ENCODE measurements around the gene TP53INP2.

The TP53INP2 gene

DNA sequence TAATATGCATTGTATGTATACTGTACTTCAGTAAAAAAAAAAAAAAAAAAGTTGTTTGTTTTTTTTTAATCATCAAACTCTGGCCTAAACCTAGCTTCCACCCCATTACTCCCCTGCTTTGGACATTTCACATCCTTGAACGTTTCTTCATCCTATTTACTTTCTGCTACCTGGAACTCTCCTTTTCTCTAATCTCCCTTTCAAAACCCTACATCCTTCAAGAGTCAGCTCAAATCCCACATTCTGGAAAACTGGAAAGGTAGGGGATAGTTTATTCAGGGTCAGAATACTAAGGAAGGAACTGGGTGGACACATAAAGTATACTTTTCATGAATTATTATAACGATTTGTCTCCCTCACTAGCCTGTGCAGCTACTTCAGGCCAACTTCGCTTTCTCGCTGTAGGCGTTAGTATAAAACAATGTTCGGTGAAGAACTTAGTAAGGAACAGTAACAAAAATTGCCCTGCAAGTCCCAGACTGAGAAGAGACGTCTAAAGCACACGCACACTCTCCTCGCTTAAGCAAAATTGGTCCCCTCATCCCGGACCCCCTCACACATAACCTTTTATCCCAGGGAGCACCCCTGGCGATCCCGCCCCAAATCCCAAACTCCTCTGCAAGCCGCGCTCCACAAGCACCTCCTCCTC lies 28.0 kb upstream of the TP53INP2 start:
- H3K36me3 ChIP-seq (ENCODE audit: insufficient read depth, low read length) = no peaks in the 10 kb centered on the region; the same call in 1 of the 2 replicates
- peak overlapping the region; percentile 98 for H2AFZ ChIP-seq (ENCODE audit: low read depth, low read length)
- ATAC-seq (ENCODE audit: insufficient read depth, low read depth) (no peak), DNase-seq (no peak)
- H4K20me1 ChIP-seq (ENCODE audit: insufficient read depth, low read length) = peaks cover 7% of the 10 kb centered on the region; the same call in 1 of the 2 replicates
- H3K9me3 ChIP-seq (ENCODE audit: insufficient read depth, low read length, severe bottlenecking) = no peaks in the 10 kb centered on the region
- H3K4me2 ChIP-seq (ENCODE audit: insufficient read depth, low read length) = peak overlapping the region; percentile 69
- H3K9ac ChIP-seq (ENCODE audit: low read depth, low read length) = peak overlapping the region; percentile 74
- H3K4me3 ChIP-seq (ENCODE audit: low read depth in 1 of 2, low read length in 2 of 2) = peak overlapping the region; percentile 90 to 98
- no peaks in the 10 kb centered on the region for H3K27me3 ChIP-seq (ENCODE audit: insufficient read depth, low read length, poor library complexity)
- H3K79me2 ChIP-seq (ENCODE audit: insufficient read depth, low read length) = peaks cover 61% of the 10 kb centered on the region
- peak overlapping the region; percentile 67 for H3K27ac ChIP-seq (ENCODE audit: low read length)
- no peak for TF ChIP-seq EZH2 (IDR thresholded peaks at IDR 0.05; ENCODE audit: borderline replicate concordance, low read depth, low read length, severe bottlenecking)
- TF ChIP-seq, protein P1, sequence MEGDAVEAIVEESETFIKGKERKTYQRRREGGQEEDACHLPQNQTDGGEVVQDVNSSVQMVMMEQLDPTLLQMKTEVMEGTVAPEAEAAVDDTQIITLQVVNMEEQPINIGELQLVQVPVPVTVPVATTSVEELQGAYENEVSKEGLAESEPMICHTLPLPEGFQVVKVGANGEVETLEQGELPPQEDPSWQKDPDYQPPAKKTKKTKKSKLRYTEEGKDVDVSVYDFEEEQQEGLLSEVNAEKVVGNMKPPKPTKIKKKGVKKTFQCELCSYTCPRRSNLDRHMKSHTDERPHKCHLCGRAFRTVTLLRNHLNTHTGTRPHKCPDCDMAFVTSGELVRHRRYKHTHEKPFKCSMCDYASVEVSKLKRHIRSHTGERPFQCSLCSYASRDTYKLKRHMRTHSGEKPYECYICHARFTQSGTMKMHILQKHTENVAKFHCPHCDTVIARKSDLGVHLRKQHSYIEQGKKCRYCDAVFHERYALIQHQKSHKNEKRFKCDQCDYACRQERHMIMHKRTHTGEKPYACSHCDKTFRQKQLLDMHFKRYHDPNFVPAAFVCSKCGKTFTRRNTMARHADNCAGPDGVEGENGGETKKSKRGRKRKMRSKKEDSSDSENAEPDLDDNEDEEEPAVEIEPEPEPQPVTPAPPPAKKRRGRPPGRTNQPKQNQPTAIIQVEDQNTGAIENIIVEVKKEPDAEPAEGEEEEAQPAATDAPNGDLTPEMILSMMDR (IDR thresholded peaks at IDR 0.05; ENCODE audit: borderline replicate concordance, extremely low read depth, low read length, poor library complexity, severe bottlenecking) = no peak
- peaks cover 31% of the 10 kb centered on the region for H3K4me1 ChIP-seq (ENCODE audit: insufficient read depth, low read length)

DNA sequence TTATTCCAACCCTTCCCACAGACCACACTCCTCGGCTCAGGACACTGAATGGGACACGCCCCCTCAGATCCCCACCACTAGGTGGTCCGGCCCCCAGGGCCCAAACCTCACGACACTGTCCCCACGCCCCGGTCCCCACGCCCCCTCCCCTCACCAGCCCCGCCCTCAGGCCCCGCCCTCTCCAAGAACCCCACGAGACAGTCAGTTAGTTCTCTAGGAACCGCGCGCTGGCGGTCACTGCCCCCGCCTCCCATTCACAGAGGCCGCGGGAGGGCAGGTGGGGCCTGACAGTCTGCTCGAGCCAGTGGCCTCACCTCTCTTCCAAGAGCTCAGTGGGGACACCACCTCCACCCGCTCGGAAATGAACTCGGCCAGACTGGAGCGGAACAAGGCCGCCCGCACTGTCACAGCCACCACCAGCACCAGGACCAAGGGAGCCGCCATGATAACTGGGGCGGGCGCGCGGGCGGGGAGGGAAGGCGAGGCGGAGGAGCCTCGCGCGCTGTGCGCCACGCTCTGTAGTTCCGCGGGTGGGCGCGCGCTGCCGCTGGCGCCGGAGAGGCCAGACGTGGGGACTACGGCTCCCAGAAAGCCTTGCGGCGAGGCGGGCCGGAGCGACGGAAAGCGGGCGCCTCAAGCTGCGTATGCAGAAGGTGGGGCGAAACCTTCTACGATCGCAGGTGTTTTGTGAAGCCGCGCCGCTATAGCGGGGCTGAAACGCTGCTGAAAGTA lies 27.3 kb upstream of the TP53INP2 start, which contains the start of gene PIGU:
Gene PIGU, minus strand, starts transcription at position 451 of the 732 bp plus-strand sequence. Its CDS starts 7 bp downstream, at position 444.
- Histone ChIP-seq H3K9me3 (ENCODE audit: insufficient read depth, low read length, severe bottlenecking) (no peaks in the 10 kb centered on the region), H3K36me3 (ENCODE audit: insufficient read depth, low read length) (no peaks in the 10 kb centered on the region; the same call in 1 of the 2 replicates), H3K79me2 (ENCODE audit: insufficient read depth, low read length) (peaks cover 54% of the 10 kb centered on the region), H3K27ac (ENCODE audit: low read length) (peak within 1 kb of the TSS; percentile 94), H3K4me1 (ENCODE audit: insufficient read depth, low read length) (peaks cover 31% of the 10 kb centered on the region), H3K4me2 (ENCODE audit: insufficient read depth, low read length) (peak within 1 kb of the TSS; percentile 89), H3K4me3 (ENCODE audit: low read depth in 1 of 2, low read length in 2 of 2) (peak within 1 kb of the TSS; percentile 90 to 98), H3K9ac (ENCODE audit: low read depth, low read length) (peak within 1 kb of the TSS; percentile 74), H3K27me3 (ENCODE audit: insufficient read depth, low read length, poor library complexity) (no peaks in the 10 kb centered on the region), H2AFZ (ENCODE audit: low read depth, low read length) (peak within 1 kb of the TSS; percentile 98), H4K20me1 (ENCODE audit: insufficient read depth, low read length) (peaks cover 7% of the 10 kb centered on the region; the same call in 1 of the 2 replicates)
- ATAC-seq (ENCODE audit: insufficient read depth, low read depth) (peak; percentile 96), DNase-seq (peak; percentile 98)
- TF ChIP-seq, protein P1 (IDR thresholded peaks at IDR 0.05; ENCODE audit: borderline replicate concordance, extremely low read depth, low read length, poor library complexity, severe bottlenecking) = no peak
- no peak for TF ChIP-seq EZH2 (IDR thresholded peaks at IDR 0.05; ENCODE audit: borderline replicate concordance, low read depth, low read length, severe bottlenecking)

DNA sequence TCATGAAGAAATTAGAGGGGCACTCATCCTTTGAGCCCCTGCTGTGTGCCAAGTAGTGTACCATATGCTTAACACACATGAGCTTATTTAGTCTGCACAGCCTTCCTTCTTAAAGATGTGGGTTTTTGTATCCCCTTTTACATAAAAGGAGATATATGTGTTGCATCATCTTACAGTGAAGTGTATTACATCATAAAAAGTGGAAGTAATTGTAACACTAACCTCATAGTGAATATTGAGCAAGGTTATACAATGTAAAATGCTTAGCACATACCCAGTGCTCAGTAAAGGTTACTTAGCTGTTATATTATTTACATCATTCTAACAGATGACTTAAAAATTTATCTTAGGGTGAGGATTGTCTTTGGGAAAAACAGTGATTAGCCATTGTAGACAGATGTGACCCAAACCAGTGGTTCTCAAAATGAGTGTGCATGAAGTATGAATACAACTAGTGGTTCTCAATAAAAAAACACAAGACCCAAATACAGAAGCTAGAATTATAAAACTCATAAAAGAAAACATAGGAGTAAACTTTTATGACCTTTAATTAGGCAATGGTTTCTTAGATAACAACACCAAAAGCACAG lies 23.5 kb upstream of the TP53INP2 start:
- Histone ChIP-seq H2AFZ (ENCODE audit: low read depth, low read length) (no peak overlapping the region), H3K9me3 (ENCODE audit: insufficient read depth, low read length, severe bottlenecking) (no peaks in the 10 kb centered on the region), H3K9ac (ENCODE audit: low read depth, low read length) (no peak overlapping the region), H3K4me1 (ENCODE audit: insufficient read depth, low read length) (peaks cover 18% of the 10 kb centered on the region), H3K27ac (ENCODE audit: low read length) (no peak overlapping the region), H3K4me2 (ENCODE audit: insufficient read depth, low read length) (no peak overlapping the region), H3K36me3 (ENCODE audit: insufficient read depth, low read length) (no peaks in the 10 kb centered on the region; the same call in 1 of the 2 replicates), H3K4me3 (ENCODE audit: low read depth in 1 of 2, low read length in 2 of 2) (no peak overlapping the region), H3K79me2 (ENCODE audit: insufficient read depth, low read length) (peaks cover 19% of the 10 kb centered on the region), H3K27me3 (ENCODE audit: insufficient read depth, low read length, poor library complexity) (no peaks in the 10 kb centered on the region), H4K20me1 (ENCODE audit: insufficient read depth, low read length) (no peaks in the 10 kb centered on the region)
- DNase-seq = no peak
- no peak for TF ChIP-seq EZH2 (IDR thresholded peaks at IDR 0.05; ENCODE audit: borderline replicate concordance, low read depth, low read length, severe bottlenecking)
- TF ChIP-seq, protein P1 (IDR thresholded peaks at IDR 0.05; ENCODE audit: borderline replicate concordance, extremely low read depth, low read length, poor library complexity, severe bottlenecking) = no peak
- no peak for ATAC-seq (ENCODE audit: insufficient read depth, low read depth)

All from DND-41 (cell line).